ENCODE results near the gene G0S2. TPM values are rescaled to one million over a fixed set of nuclear protein-coding genes. Genes with fewer than 3 reads are reported as not detected.
A peak's percentile ranks its signal among the peaks of the same experiment; 100 is the strongest.

G0S2 gene
- polyA plus RNA-seq, 2 of the 4 experiments (the other 2 are of a cell fraction) = 1.1 to 3.0 TPM

- no peak for FAIRE-seq
- no peak overlapping the region for H3K4me3 ChIP-seq
- POLR2A ChIA-PET = no interaction called here
- H3K9me3 ChIP-seq = no peaks in the 10 kb centered on the region
- CTCF ChIA-PET = interaction anchor here (0.7 to 3.0 kb wide), 6 partner anchors 12 to 45 kb away, joined by 3 to 11 read pairs (median 3); no protein-coding TSS in a partner anchor
- WGBS (ENCODE audit: missing lambda C conversion rate) = 94% methylated on average over 5 of the region's 5 CpGs
- peak in 1 of 2 experiments; percentile 23 for DNase-seq (ENCODE audit: low read depth in 1 of 2, low spot score in 1 of 2)
- H3K4me2 ChIP-seq = peak overlapping the region; percentile 14; the same call in 1 of the 3 replicates
- TF ChIP-seq TP53 (CRISPR knock-in tag; IDR thresholded peaks at IDR 0.05) (no peak), ZNF302 (CRISPR knock-in tag; IDR thresholded peaks at IDR 0.05) (no peak), ATOH8 (CRISPR knock-in tag; IDR thresholded peaks at IDR 0.05; ENCODE audit: low read depth) (no peak), NR3C1 (IDR thresholded peaks at IDR 0.05) (no peak), POLR2AphosphoS2 (conservative IDR thresholded peaks at IDR 0.05; ENCODE audit: low read length) (no peak), MAX (IDR thresholded peaks at IDR 0.05) (no peak), ZFP36 (IDR thresholded peaks at IDR 0.05; ENCODE audit: borderline replicate concordance, partially characterized antibody) (no peak), ZC3H11A (IDR thresholded peaks at IDR 0.05) (no peak), JUN (IDR thresholded peaks at IDR 0.05) (no peak), REST (IDR thresholded peaks at IDR 0.05) (no peak), CTCF (IDR thresholded peaks at IDR 0.05) (no peak), RAD21 (conservative IDR thresholded peaks at IDR 0.05 in 1 of 2, IDR thresholded peaks at IDR 0.05 in 1 of 2) (no peak), SMC3 (IDR thresholded peaks at IDR 0.05) (no peak), KDM1A (IDR thresholded peaks at IDR 0.05; ENCODE audit: low read depth) (no peak), HMGXB4 (CRISPR knock-in tag; IDR thresholded peaks at IDR 0.05; ENCODE audit: borderline replicate concordance) (no peak), MYC (IDR thresholded peaks at IDR 0.05; ENCODE audit: borderline replicate concordance, low read length) (no peak), HES2 (IDR thresholded peaks at IDR 0.05) (no peak)
- H3K27ac ChIP-seq = peak overlapping the region in 1 of 2 experiments; percentile 43; a peak in 3 of 6 replicates
- ATAC-seq = no peak; a peak in 1 of 6 replicates
- peaks cover 49% of the 10 kb centered on the region for H3K4me1 ChIP-seq
Measured at GRCh38 chr1:209646558-209646957, 28.7 kb upstream of the G0S2 start.

GRCh38 chr1:209647156-209647555, 28.1 kb upstream of the G0S2 start:
- no peak for FAIRE-seq
- Histone ChIP-seq H3K27ac (peak overlapping the region; percentile 11 to 43; a peak in 4 of 6 replicates), H3K4me2 (peak overlapping the region; percentile 14), H3K4me1 (peaks cover 55% of the 10 kb centered on the region), H3K4me3 (no peak overlapping the region), H3K9me3 (no peaks in the 10 kb centered on the region)
- DNase-seq (ENCODE audit: low read depth in 1 of 2, low spot score in 1 of 2) = no peak
- POLR2A ChIA-PET = no interaction called here
- TF ChIP-seq CTCF (IDR thresholded peaks at IDR 0.05) (no peak), MAFK (IDR thresholded peaks at IDR 0.05; ENCODE audit: partially characterized antibody) (peak; percentile 15), CEBPB (IDR thresholded peaks at IDR 0.05) (no peak)
- ATAC-seq = no peak
- 84% methylated on average over 4 of the region's 4 CpGs for WGBS (ENCODE audit: missing lambda C conversion rate)
- CTCF ChIA-PET = interaction anchor here (0.7 to 3.0 kb wide), 4 partner anchors 12 to 45 kb away, joined by 3 to 11 read pairs (median 4); no protein-coding TSS in a partner anchor

All from A549 (cell line).